Activated CD4-positive, alpha-beta T cell treated with anti-CD3 and anti-CD28 coated beads for 48 hours (primary cell): ENCODE data around the gene UBQLN4.

Experiments used
- DNase-seq: peaks from one replicate; pipeline ENCODE4 v3.0.0-alpha.2; 2020

UBQLN4 gene

DNA sequence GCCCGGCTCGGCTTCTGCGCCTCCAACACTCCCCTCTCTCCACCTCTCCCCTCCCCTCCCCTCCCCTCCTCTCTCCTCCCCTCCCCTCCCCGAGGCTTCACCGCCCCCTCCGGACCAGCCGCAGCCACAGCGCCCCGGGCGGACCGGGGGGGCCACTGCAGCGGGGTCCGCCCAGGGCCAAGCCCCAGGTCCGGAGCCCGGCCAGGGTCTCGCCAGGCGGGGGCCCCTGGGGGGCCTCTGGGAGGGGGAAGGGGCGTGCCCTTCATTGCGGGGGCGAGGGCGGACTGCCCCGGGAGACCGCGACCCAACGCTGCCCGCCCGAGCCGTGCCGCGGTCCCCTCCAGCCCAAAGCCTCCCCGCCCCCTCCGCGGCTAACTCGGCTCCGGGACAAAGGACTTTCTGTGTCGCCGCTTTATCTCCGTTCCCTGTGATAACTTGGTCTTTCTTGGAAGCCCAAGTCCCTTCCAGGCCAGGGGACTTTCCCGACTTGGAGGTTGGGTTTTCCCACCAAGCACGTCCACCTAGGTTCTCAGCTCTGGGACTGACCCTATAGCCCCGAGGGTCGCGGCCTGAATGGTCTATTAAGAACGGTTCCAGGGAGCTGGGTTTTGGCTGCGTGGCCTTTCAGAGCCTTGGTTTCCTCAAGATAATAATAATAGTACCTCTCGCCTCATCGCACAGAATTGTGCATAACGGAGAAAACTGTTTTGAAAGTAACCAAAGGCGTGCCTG is at the start of gene UBQLN4:
UBQLN4 (minus strand) TSS at position 31 of the 732 bp plus-strand sequence. CDS start 97 bp downstream, outside the sequence.
- peak; percentile 89 for DNase-seq

DNA sequence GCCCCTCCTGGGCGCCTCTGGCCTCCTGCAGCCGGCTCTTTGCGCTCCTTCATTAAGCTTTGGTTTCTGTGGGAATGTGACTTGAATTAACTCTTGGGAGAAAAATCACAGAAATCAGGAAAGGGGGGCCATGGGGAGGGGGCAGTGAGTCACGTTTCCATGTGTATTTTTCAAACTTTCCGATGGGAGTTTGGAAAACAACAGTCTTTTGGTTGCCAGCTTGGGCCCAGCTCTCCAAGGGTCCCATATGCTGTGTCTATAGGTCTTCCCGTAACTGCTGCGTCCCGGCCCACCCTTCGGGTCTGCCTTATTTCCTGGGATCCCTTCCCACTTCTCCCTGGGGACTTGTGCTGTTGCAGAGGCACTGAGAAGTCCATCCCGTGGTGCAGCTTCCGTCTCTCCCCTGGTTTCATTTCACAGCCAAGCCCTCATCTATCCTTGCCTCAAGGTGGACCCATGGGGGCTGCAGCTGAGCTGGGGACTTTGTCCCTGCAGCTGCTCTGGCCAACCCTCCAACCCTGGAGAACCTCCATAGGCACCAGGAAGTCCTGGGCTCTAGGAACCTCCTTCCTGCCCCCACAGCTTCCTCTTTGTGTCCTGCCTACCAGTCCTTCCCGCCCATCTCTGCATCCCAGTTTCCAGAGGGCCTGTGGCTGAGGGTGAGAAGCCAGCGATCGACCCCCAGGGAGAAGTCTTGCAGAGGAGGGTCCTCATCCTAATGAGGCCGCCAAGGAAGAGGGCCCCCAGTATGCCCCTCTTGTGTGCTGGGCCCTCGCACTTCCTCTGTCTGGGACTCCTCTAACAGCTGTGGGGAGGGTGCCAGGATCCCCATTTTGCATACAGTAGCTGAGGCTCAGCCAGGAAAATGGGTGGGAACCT is 49.3 kb upstream of the UBQLN4 start:
- DNase-seq: no peak

DNA sequence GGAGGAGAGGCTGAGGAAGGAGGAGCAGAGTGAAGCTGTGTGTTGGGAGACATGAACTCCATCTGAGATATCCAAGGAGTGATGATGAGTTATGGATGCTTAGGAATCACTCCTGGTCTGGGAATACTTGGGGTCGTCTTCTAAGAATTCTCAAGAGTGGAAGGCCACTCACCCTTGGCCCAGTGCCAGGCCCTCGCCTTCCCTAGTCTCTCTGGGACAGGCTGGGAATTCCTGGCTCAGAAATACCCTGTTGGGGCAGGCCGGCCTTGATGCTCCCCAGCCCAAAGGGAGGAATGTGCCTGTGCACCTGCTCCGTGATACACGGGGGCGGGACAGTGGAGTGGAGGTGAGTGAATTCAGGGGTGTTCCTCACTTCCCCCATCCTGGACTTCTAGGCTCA is 48.3 kb upstream of the UBQLN4 start:
- no peak for DNase-seq

DNA sequence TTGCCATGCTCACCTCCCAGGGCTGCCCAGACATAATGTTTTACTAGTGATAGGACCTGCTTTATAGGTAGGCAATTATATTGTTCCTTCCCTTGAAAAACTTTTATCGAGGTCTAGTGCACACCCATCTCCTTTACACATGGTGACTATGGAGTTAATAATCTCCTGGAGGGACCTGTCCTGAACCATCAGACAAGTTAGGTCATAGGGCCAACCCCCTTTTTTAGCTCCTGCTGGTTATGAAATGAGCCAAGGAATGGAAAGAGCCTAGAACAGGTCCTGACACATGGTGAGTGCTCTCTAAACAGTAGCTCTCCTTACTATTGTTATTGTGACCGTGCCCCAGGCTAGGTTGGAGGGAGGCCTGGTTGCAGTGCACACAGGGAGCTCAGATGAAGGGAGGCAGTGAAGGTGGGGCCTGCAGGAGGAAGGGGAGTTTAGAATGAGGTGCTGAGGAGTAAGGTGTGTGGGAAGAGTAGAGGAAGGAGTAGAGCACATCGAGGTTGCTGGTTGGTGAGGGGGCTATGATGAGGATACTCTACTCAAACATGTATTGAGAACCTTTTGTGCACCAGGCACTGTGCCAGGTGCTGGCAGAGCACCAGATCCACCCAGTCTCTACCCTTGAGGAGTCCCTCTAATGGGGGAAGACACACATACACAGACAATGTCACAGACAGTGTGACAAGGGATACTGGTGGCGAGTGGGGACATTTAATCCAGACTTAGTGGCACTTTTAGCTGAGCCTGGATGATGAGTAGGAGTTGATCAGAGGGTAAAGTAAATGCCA is 46.8 kb upstream of the UBQLN4 start:
- DNase-seq: no peak

DNA sequence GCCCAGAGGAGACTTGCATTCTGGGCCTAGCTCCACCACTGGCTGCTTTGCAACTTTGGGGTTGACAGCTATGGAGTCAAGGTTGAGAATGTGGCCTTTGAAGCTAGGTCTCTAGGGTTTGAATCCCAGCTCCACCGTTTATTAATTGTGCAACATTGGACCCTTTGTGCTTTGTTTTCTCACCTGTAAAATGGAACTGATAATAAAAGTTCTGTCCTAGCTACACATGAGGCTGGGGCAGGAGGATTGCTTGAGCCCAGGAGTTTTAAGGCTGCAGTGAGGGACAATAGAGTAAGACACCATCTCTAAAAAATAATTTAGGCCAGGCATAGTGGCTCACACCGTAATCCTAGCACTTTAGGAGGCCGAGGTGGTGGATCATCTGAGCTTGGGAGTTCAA is 45.7 kb upstream of the UBQLN4 start:
- DNase-seq: no peak

DNA sequence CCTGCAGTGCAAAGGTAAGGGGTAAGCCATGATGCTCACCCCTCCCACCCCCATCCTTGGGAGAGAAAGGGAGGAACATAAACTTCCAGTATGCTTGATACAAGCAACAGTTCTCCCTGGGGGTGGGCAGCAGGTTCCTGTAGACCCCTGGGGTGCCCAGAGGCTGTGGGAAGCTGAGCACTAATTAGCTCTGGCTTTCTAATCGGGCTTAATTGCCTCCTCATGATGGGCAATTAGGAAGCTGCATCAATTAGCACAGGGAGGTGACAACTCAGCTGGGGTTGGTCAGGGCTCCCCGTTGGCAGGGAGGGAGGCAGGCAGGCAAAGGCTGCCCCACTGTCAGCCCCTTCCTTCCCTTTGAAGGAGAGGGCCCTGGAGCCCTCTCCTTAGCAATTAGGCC is 45.2 kb upstream of the UBQLN4 start:
- no peak for DNase-seq

DNA sequence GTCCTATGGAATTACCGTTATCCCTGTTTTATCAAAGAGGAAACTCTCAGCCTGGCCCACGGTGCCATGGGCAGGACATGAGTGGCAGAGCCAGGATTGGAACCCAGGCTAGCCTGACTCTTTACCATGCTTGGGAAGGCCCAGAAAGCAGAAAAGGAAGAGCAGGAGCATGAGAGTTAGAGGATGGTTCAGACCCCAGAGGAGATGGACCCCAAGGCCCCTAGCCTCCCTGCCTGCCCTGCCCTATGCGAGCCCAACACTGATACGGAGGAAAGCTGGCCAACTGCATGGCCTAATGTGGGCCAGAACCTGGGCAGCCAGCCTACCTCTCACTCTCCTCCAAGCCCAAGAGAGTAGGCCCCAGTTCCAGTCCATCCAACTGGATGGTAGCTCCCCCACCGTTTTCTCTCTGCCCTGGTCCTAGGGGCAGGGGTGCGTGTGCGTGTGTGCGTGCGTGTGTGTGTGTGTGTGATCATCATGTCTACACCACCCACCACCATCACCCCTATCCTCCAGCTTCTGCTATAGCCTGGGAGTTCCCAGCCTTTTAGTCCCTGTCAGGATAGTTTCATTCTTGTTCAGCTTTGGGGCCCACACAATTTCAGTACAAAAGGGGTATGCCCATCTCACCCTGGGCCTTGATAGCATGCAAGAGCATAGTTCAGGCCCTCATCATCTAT is 44.0 kb upstream of the UBQLN4 start:
- DNase-seq: peak; percentile 66

DNA sequence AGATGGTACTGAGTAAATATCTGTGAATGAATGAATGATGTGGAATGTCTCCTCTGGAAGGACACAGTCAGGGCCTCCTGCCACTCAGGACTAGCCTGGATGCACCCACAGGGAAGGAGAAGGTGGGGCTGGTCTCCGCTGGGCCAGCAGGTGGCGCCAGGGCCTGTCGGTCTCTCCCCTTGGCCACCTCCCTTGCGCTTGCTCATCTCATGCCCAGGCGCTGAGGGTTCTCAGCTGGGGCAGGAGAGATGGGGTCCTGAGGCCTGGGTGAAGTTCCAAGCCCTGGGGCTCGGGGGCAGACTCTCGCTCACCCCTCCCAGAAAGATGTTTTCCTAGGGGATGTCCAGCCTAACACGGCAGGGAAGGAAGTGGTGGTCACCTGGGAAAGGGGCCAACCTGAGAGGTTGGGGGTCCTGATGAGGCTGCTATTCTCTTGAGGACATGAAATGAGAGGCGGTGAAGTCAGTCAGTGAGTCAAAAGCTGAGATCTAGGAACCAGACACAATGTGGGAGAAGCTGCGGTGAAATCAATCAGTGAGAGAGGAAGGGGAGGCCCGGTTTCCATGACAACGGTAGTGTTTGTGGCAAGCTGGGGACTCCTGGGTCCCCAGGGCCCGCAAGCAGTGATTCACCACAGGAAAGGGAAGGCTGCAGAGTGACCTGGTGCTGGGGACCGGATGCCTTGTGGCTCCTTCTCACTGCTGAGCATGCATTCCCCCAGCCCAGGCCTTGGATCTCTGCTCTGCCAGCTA is 43.2 kb upstream of the UBQLN4 start:
- peak; percentile 95 for DNase-seq

DNA sequence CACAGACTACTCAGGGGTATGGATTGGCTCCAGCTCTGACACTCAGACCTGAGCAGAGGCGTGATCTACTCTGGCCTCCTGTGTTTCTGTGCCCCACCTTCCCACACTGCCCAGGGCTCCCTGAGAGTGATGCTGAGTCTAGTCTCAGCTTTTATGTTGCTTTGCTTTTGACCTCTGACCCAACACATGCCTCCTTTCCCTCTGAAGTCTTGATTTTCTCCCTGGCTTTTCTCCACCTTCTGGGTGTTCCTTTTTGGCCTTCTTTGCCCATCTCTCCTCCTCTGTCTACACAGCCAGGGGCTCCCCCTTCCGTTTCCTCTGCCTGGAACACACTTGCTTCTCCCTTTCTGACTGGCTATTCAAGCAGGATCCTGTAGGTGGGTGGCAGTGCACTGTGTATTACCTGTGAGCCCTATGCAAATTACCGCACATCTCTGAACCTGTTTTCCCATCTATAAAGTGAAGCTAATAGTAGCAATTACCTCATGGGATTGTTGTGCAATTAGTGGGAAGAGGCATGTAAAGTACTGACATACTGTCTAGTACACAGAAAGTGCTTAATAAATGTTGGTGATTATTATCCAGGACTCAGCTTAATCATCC is 42.4 kb upstream of the UBQLN4 start:
- DNase-seq: peak; percentile 44

DNA sequence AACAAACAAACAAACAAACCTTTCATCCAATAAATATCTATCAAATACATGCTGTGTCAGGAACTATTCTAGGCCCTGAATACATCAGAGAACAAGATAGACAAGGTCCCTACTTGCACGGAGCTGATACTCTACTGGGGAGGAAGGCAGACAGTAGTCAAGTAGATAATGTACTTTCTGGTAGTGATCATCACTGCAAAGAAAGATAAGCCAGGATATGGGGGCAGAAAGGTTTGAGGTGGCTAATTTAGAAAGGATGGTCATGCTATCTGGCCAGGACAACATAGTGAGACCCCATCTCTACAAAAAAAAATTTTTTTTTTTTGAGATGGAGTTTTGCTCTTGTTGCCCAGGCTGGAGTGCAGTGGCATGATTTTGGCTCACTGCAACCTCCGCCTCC is 38.0 kb upstream of the UBQLN4 start:
- DNase-seq: no peak

DNA sequence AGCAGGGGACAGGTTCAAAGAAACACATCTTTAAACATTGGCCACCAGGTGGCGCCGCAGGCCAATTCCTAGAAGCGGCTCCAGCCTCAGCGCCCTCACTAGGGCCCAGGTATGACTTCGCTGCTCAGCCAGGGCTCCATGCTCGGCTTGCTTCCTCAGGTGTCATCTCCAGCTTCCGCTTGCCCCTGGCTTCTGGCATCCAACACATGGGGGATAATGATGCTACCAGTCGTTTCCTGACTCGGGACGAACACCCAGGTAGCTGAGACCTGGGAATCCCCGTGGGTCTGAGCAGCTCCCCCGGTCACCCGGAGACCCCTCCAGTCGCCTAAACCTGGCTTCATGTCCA is 37.2 kb upstream of the UBQLN4 start:
- peak; percentile 95 for DNase-seq

DNA sequence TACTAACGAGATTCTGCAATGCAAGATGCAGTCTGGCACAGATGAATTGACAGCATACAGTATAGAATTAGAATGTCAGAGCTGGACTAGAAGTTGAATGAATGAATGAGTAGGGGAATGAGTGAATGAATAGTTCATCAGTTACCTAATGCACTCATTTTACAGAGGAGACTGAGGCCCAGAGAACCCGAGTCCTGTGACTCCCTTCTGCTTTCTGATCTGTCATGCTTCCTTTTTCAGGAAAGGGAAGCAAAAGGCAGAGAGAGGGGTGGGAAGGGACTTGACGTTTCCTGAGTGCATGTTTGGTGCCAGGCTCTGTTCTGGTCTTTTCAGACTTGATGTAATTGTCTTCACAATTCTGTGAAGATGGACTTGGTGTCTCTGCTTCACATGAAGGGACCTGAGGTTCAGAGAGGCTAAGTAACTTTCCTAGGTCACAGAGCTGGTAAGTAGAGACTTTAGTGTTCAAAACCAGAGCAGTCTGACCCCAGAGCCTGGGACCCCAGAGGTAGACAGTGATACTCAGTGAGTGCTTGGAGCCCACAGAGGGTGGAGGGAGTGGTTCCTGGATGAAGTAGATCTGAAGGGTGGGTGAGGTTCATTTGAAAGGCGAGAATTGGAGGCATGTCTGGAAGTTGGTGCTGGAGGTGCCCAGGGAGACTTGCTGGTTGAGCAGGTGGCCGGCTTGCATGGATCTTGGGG is 36.7 kb upstream of the UBQLN4 start:
- no peak for DNase-seq

DNA sequence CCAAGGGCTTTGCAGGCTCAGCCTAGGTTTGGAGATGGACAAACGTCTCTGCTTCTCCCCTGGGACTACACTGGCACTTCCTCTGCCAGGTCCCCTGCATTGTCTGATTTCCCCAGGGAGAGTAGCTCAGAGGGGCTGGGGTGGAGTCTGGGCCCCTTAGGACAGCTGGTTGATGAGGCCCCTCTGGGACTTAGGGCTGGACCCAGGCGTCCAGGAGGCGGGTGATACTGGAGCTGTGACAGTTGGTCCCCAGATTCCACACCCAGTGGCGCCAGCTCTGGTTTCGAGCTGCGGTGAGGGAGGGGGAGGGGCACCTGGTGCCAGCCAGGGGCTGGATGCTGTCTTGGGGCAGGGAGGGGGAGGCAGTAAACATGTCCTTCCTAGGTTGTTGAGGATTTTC is 36.1 kb upstream of the UBQLN4 start:
- no peak for DNase-seq

DNA sequence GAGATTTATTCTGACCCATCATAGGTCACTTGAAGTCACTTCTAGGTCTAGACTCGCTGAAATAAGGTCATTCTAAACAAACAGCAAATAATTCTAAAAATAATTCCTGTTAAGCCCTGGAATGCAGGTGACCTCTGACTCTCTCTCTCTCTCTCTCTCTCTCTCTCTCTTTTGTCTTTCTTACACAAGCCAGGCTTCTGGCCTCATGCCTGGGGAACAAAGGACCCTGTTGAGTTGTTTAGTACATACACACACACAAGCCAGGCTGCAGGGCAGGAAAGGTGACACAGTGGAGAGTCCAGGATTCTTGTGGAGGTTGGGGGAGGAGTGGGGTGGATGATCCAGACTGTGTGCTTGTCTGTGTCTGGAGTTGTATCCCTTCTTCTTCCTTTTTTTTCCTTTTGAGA is 32.7 kb upstream of the UBQLN4 start:
- DNase-seq: no peak

DNA sequence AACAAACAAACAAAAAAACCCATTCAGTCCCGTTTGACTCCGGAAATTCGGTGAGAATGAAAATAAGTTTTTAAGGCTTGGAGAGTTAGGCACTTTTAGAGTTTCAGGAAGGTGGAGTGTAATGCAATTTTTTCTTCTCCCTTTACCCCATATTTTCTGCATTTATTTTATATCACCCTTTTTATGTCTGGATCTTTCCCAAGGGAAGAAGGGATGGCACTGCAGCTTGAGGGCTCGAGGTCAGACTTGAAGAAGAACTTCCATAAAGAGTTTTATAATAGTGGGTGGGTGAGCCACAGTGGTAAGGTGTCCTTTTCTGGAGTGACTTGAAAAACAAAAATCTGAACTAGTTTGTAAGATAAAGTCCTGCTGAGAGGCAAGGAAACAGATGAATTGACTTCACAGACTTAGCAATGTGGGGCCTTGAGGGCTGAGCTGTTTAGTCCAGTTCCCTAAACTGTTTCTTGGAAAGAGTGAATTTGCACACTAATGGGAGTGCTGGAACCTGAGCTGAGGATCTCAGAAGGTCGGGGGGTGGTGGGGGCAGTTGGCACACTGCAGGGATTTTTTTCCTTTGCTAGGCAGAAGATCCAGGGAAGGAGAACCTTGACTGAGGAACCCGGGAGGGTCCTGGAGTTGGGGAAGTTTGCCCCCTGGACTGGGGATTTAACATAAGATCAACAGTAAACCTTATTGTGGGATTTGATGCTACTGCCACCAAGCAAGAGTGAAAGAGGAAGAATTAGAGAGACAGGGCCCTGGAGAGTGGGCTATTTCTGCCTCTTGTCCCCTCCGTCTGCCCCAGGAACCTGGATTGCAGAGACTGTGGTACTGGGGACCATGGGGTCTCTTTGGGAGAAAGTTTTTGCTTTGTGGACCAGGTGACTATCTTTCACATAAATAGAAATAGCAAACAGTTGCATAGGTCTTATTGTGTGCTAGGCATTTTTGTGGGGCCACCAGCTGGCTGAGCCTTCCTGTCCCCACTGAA is 30.5 kb upstream of the UBQLN4 start:
- no peak for DNase-seq

DNA sequence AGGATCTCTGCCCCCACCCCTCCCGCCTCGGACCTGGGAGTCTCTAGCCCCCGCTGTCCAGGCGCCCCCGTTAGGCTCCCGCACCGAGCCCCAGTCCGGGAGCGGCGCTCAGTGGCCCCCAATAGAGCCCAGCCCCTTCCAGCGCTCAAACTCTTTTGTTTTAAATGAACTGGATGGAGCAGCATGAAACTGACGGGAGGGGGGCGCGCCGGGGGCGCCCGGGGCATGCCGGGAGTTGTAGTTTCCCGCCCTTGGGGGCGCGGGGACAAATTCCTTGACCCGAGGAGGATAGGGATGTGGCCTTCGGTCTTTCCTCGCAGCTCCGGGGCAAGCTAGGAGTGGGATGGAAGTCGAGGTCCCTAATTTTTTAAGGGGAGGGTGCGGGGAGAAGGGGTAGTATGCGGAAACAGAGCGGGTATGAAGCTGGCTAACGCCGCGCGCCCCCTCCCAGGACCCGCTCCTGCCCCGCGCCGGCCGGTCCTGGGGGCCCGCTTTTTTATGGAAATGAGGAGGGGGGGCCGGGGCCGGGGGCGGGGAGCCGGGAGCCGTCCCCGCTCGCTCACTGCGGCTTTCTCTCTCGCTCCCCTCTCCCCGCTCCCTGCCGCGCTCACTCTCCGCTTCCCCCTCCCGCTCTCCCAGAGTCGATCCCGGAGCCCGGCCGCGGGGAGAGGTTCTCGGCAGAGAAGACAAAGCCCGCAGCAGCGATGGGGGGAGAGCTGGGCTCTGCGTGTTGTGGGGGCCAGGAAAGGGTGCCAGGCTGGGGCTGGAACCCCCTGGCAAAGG is 28.9 kb upstream of the UBQLN4 start, which contains the start of gene MEX3A:
MEX3A (minus strand) TSS at position 157 of the 783 bp plus-strand sequence. CDS start 467 bp downstream, outside the sequence.
- DNase-seq: peak; percentile 74

DNA sequence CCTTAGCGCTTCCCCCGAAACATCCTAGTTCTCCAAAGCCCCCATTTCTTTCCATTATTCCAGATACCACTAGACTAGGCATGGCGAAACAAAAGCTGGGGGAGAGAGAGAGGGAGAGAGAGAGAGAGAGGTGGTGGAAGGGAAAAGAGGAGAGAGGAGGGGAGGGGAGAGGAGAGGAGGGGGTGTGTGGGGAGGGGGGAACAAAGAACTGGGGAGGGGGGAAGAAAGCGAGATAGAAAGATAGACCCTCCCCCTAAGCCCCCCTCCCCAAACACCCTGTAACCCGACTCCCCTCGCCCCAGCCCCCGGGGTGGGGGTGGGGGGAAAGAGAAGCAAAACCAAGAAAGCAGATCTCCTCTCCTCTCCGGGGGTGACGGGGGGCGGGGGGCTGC is 28.3 kb upstream of the UBQLN4 start:
- no peak for DNase-seq

DNA sequence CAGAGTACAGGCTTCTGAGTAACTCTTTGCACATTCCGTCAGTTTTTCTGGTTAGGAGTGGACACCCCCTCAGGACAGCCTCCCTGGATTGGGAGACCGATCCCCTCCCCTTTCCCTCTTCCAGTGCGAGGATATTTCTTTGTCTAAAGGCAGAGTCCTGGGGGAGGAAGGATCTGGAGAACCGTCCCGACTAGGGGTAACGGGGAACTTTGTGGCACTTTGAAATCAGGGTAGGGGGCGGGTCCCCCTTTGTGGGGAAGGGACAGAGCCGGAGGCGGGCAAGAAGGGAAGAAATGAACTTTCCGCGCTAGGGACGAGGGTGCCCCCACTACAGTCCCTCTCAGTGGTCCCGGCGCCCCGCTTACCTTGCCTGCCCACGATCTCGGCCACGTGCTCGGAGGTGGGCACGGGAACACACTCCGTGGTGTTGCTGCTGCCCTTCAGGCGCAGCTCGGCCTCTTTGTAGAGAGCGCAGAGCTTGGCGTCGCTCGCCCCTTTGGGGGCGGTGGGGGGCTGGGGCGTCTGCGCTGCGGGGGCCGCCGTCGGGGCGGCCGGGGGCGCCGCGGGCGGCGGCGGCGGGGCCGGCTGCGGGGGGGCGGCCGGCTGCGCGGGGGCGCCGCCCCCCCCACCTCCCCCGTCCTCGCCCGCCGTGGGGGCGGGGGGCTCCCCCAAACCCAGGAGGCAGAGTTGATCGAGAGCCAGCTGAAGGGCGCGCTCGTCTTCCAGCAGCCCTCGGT is 27.8 kb upstream of the UBQLN4 start:
- no peak for DNase-seq
